SU-DHL-6 (cell line): ENCODE results near the gene ATP5PD.

Experiments
- EZH2phosphoT487 ChIP-seq: fragments of 200-600 bp; sonication (generic), shearing (Covaris generic); conservative IDR thresholded peaks from 2 replicates; pipeline ENCODE4 v1.6.1; 2018; ENCODE audit warnings: mild to moderate bottlenecking, antibody characterized with exemption, low read length, moderate library complexity, mixed read lengths
- TF ChIP-seq, protein P1 (sequence below): fragments of 200-600 bp; sonication (generic); IDR thresholded peaks from one replicate; pipeline ENCODE4 v1.5.1; 2017; ENCODE audit warnings: antibody characterized with exemption, mild to moderate bottlenecking, low read length, moderate library complexity; ENCODE audit not compliant: insufficient read depth, poor library complexity, severe bottlenecking

DNA sequence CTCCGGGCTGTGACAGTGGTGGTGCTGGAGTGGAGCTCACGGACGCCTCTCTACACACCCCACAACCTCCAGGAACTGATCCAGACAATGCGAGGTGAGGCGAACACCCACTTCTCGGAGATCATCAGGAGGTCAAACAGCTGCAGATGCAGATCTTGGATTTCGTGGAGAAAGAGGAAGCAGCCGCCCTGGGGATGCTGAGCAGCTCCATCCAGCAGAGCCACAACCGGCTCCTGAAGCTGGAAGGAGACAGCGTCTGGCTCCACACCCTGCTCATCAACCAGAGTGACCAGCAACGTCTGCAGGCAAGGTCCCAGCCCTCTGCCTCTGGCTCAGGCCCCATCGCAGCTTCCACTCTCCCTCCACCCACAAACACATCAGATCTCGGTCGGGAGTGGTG, 27.8 kb upstream of the ATP5PD start:
- TF ChIP-seq, protein P1, sequence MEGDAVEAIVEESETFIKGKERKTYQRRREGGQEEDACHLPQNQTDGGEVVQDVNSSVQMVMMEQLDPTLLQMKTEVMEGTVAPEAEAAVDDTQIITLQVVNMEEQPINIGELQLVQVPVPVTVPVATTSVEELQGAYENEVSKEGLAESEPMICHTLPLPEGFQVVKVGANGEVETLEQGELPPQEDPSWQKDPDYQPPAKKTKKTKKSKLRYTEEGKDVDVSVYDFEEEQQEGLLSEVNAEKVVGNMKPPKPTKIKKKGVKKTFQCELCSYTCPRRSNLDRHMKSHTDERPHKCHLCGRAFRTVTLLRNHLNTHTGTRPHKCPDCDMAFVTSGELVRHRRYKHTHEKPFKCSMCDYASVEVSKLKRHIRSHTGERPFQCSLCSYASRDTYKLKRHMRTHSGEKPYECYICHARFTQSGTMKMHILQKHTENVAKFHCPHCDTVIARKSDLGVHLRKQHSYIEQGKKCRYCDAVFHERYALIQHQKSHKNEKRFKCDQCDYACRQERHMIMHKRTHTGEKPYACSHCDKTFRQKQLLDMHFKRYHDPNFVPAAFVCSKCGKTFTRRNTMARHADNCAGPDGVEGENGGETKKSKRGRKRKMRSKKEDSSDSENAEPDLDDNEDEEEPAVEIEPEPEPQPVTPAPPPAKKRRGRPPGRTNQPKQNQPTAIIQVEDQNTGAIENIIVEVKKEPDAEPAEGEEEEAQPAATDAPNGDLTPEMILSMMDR = no peak
- no peak for TF ChIP-seq EZH2phosphoT487
